HCT116 (cell line): ENCODE results near the gene GNAI2. TPM values are rescaled to one million over a fixed set of nuclear protein-coding genes. Genes with fewer than 3 reads are reported as not detected.

Source experiments
- microRNA-seq: library from miRNA; unstranded; fragments of <30 nt; microRNA quantifications from one replicate; pipeline ENCODE4, GENCODE V29; 2016; ENCODE audit warnings: borderline number of aligned reads
- total RNA-seq: library from RNA; stranded (reverse); gene quantifications from one replicate; pipeline ENCODE4 v1.2.1, GENCODE V29; 2021; ENCODE audit not compliant: unreplicated experiment

The GNAI2 gene
- total RNA-seq, 1 experiment from 2014 or later: 170 TPM

Small RNA genes within 50 kb of the gene (microRNA-seq; reads per million reads assigned to microRNA genes)
- gene MIR5787: not detected

Other genes starting within 250 kb of the GNAI2 start
- 89.1 TPM for gene RBM5, start 147.3 kb upstream of the GNAI2 start, total RNA-seq
- 15.7 TPM for gene SEMA3F, start 80.9 kb upstream of the GNAI2 start, total RNA-seq
- not detected for gene GNAT1, start 44.6 kb upstream of the GNAI2 start, total RNA-seq
- gene SLC38A3, start 30.9 kb upstream of the GNAI2 start, total RNA-seq: 3.1 TPM
- gene SEMA3B, start 32.9 kb downstream of the GNAI2 start, total RNA-seq: 46.2 TPM
- not detected for gene LSMEM2, start 42.9 kb downstream of the GNAI2 start, total RNA-seq
- 146 TPM for gene IFRD2, start 56.2 kb downstream of the GNAI2 start, total RNA-seq
- gene HYAL3, start 63.2 kb downstream of the GNAI2 start, total RNA-seq: 10.3 TPM
- 21.3 TPM for gene NAA80, start 63.2 kb downstream of the GNAI2 start, total RNA-seq
- 6.1 TPM for gene HYAL1, start 67.4 kb downstream of the GNAI2 start, total RNA-seq
- 42.2 TPM for gene HYAL2, start 86.5 kb downstream of the GNAI2 start, total RNA-seq
- 34.0 TPM for gene TUSC2, start 92.0 kb downstream of the GNAI2 start, total RNA-seq
- 29.6 TPM for gene RASSF1, start 104.6 kb downstream of the GNAI2 start, total RNA-seq
- gene ZMYND10, start 109.5 kb downstream of the GNAI2 start, total RNA-seq: 3.3 TPM
- 35.4 TPM for gene NPRL2, start 114.6 kb downstream of the GNAI2 start, total RNA-seq
- 9.5 TPM for gene CYB561D2, start 114.7 kb downstream of the GNAI2 start, total RNA-seq
- gene TMEM115, start 123.3 kb downstream of the GNAI2 start, total RNA-seq: 24.6 TPM